Endothelial cell of umbilical vein (primary cell): Measurements from ENCODE around the gene UGT1A3.
A peak's percentile ranks its signal among the peaks of the same experiment; 100 is the strongest.

Experiments
- CTCF ChIP-seq, 2 donors: IDR thresholded peaks; 1 replicate in 1 of 2; 2 replicates in 1 of 2; pipeline ENCODE4 v1.5.1; 2011; ENCODE audit warnings: low read length in 2 of 2, mild to moderate bottlenecking in 2 of 2, moderate library complexity in 2 of 2, control low read depth in 1 of 2, inconsistent platforms in 1 of 2, low read depth in 1 of 2; ENCODE audit not compliant: insufficient read depth in 1 of 2; ENCODE audit errors: extremely low read depth in 1 of 2
- EZH2 ChIP-seq: IDR thresholded peaks from 2 replicates; pipeline ENCODE4 v1.6.1; 2012; ENCODE audit warnings: borderline replicate concordance, low read depth, mild to moderate bottlenecking, moderate library complexity, low read length, inconsistent platforms; ENCODE audit not compliant: severe bottlenecking
- GATA2 ChIP-seq: IDR thresholded peaks from 2 replicates; pipeline ENCODE4 v1.7.0; 2011; ENCODE audit warnings: low read depth, mild to moderate bottlenecking, moderate library complexity, mixed read lengths, low read length; ENCODE audit not compliant: insufficient read length, insufficient read depth
- MAX ChIP-seq: IDR thresholded peaks from 2 replicates; pipeline ENCODE4 v1.6.1; 2011; ENCODE audit not compliant: insufficient read depth, insufficient read length
- POLR2A ChIP-seq: IDR thresholded peaks from 2 replicates; pipeline ENCODE4 v1.6.1; 2012; ENCODE audit warnings: low read depth, mild to moderate bottlenecking, control low read depth, low read length
- POLR2AphosphoS5 ChIP-seq: IDR thresholded peaks from 2 replicates; pipeline ENCODE4 v1.6.1; 2012; ENCODE audit warnings: low read depth, mild to moderate bottlenecking, control low read depth, low read length, moderate library complexity; ENCODE audit not compliant: insufficient read depth

DNA sequence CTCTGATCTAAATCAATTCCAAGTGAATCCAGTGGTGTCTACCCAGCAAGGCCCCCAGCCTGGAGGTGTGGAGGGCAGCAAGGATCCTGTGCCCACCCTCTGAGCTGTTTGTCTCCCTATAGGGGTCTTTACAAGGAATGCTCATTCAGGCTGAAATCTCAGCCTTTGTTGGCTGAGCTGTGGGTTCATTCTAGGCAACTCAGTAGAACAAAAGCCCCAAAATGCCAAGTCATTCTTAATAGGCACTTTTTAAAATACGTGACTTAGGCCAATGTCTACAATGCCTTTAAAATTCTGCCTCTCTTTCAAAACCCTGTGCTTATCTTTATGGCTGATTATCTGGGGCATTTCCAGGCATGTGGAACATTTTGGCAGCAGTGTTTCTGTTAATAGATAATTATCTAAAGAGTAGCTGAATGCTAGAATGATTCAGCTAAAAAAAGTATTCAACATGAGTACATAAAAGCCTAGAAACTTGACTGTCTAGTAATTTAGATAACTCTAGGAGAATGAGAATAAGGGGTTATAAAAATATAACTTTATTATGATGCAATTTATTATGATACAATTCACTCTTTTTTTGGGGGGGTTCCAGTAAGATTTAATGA, 28.7 kb upstream of the UGT1A3 start:
- TF ChIP-seq CTCF (IDR thresholded peaks at IDR 0.05; ENCODE audit: extremely low read depth in 1 of 2, insufficient read depth in 1 of 2, low read depth in 1 of 2, low read length in 2 of 2) = no peak
- no peak for TF ChIP-seq EZH2
- no peak for TF ChIP-seq POLR2AphosphoS5
- TF ChIP-seq POLR2A = no peak
- TF ChIP-seq MAX = no peak
- TF ChIP-seq GATA2 = peak; percentile 13
